CD4-positive, alpha-beta T cell (primary cell): ENCODE data around the gene PIEZO1. TPM values are rescaled to one million over a fixed set of nuclear protein-coding genes. Genes with fewer than 3 reads are reported as not detected.
"Not testable (repeated sequence)": the region's sequence is repeated elsewhere in the genome, so short reads cannot be mapped to it uniquely, and the experiment has no call there.

ENCODE experiments used
- ATAC-seq: fragments of 200-7000 bp; cut with Tn5 transposase; one replicate; pipeline ENCODE4 v1.10.0; 2022; ENCODE audit warnings: mild to moderate bottlenecking; ENCODE audit not compliant: poor library complexity
- CTCF ChIA-PET: fragments of 350-600 bp; sonication (Branson Sonifier 250); formaldehyde crosslinking; loops from one replicate; lab custom pipeline; 2021; ENCODE audit warnings: antibody characterized with exemption, inconsistent platforms; lab: Charles Lee
- POLR2A ChIA-PET: fragments of 350-600 bp; sonication (Branson Sonifier 250); formaldehyde crosslinking; loops from one replicate; lab custom pipeline; 2021; ENCODE audit warnings: antibody characterized with exemption, inconsistent platforms; lab: Charles Lee
- DNase-seq, 14 experiments: peaks; one replicate each; pipeline ENCODE4 v3.0.0-alpha.2; 2013 to 2020; ENCODE audit warnings: mixed read lengths in 2 of 14
- H3K27ac ChIP-seq, 2 donors: one replicate each; pipeline versions ENCODE4 v1.5.1 to v1.7.0; 2013; ENCODE audit warnings: low read length in 2 of 2, low read depth in 1 of 2, mild to moderate bottlenecking in 1 of 2
- H3K27me3 ChIP-seq, 2 experiments: 1 replicate in 1 of 2; 2 replicates in 1 of 2; pipeline versions ENCODE4 v1.6.1 to v1.7.0; 2013; ENCODE audit warnings: low read length in 2 of 2, control low read depth in 1 of 2, mild to moderate bottlenecking in 1 of 2, moderate library complexity in 1 of 2; ENCODE audit not compliant: insufficient read depth in 2 of 2, control insufficient read depth in 1 of 2
- H3K36me3 ChIP-seq: one replicate; pipeline ENCODE4 v1.6.1; 2013; ENCODE audit warnings: low read length, control low read depth; ENCODE audit not compliant: insufficient read depth
- H3K4me1 ChIP-seq: one replicate; pipeline ENCODE4 v1.6.1; 2013; ENCODE audit warnings: low read length, control low read depth; ENCODE audit not compliant: insufficient read depth
- H3K4me3 ChIP-seq: one replicate; pipeline ENCODE4 v1.5.1; 2013; ENCODE audit warnings: mild to moderate bottlenecking, low read length, moderate library complexity
- H3K9me3 ChIP-seq, 2 experiments: 1 replicate in 1 of 2; 2 replicates in 1 of 2; pipeline versions ENCODE4 v1.6.1 to v1.7.0; 2013; ENCODE audit warnings: low read length in 2 of 2, mild to moderate bottlenecking in 2 of 2, control low read depth in 1 of 2, moderate library complexity in 1 of 2; ENCODE audit not compliant: control insufficient read depth in 1 of 2, insufficient read depth in 1 of 2
- H3K27ac Mint-ChIP-seq: one replicate; pipeline ENCODE4 v1.8.0; 2020; ENCODE audit warnings: mixed read lengths
- H3K27me3 Mint-ChIP-seq: one replicate; pipeline ENCODE4 v1.8.0; 2021; ENCODE audit warnings: mixed read lengths
- H3K36me3 Mint-ChIP-seq: one replicate; pipeline ENCODE4 v1.8.0; 2021; ENCODE audit warnings: low read depth, mixed read lengths
- H3K4me1 Mint-ChIP-seq: one replicate; pipeline ENCODE4 v1.8.0; 2021; ENCODE audit warnings: low read depth, mixed read lengths
- H3K4me3 Mint-ChIP-seq: one replicate; pipeline ENCODE4 v1.8.0; 2020; ENCODE audit warnings: mild to moderate bottlenecking, mixed read lengths
- H3K9me3 Mint-ChIP-seq: one replicate; pipeline ENCODE4 v1.8.0; 2020; ENCODE audit warnings: mixed read lengths
- CTCF ChIP-seq: fragments of 200-600 bp; IDR thresholded peaks from one replicate; pipeline ENCODE4 v1.8.0; 2022; ENCODE audit warnings: antibody characterized with exemption, mild to moderate bottlenecking
- intact Hi-C, 2 experiments: fragments of 100-400 bp; cut with DNase I in 1 of 2; cut with micrococcal nuclease in 1 of 2; formaldehyde crosslinking; loops; one replicate each; pipeline versions ENCODE4 v1.15.1 to v1.9.0; 2023 to 2025; cut with DNase I, micrococcal nuclease
- total RNA-seq, 174 experiments: library from RNA in 2 of 174; stranded (reverse) in 2 of 174; gene quantifications; one replicate each; pipeline ENCODE4 v1.2.3 and lab custom pipeline; 2021 to 2026

The PIEZO1 gene
- total RNA-seq, 2 experiments from 2014 or later = 142 to 146 TPM

DNA sequence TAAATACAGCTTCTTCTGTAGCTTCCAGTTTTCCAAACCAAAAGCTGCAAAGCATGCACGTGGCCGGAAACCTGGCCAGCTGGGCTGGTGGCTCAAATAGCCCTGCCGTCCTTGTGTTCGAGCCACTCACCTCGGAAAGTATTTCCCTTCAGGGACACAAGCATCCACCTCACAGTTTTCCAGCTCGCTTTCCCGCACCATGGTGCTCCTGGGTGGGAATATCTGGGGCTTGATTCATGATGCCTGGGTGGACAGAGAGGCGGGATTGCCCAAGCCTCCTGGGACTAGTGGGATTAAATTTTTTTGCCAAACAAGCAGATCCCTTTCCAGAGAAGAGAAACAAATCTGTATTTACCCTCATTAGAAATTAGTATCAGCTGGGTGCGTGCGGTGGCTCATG lies 115.0 kb downstream of the PIEZO1 start:
- ATAC-seq (no peak), DNase-seq (no peak)
- peaks cover 3% of the 10 kb centered on the region for H3K36me3 Mint-ChIP-seq
- Histone ChIP-seq H3K4me3 (no peak overlapping the region), H3K36me3 (peaks cover 3% of the 10 kb centered on the region), H3K9me3 (no peaks in the 10 kb centered on the region), H3K4me1 (no peaks in the 10 kb centered on the region), H3K27ac (no peak overlapping the region), H3K27me3 (no peaks in the 10 kb centered on the region)
- no peak for TF ChIP-seq CTCF
- H3K4me3 Mint-ChIP-seq = no peak overlapping the region
- no peaks in the 10 kb centered on the region for H3K27me3 Mint-ChIP-seq
- intact Hi-C loops = no loop called here
- ChIA-PET CTCF (no interaction called here), POLR2A (no interaction called here)
- no peak overlapping the region for H3K27ac Mint-ChIP-seq
- H3K4me1 Mint-ChIP-seq = peaks cover 3% of the 10 kb centered on the region
- no peaks in the 10 kb centered on the region for H3K9me3 Mint-ChIP-seq

- intact Hi-C loops, H3K27me3 Mint-ChIP-seq, CTCF ChIA-PET, H3K36me3 ChIP-seq, ATAC-seq, H3K4me3 Mint-ChIP-seq, POLR2A ChIA-PET, H3K27ac ChIP-seq, H3K4me1 ChIP-seq, H3K27ac Mint-ChIP-seq, H3K36me3 Mint-ChIP-seq, H3K27me3 ChIP-seq, H3K4me1 Mint-ChIP-seq, H3K9me3 ChIP-seq, H3K9me3 Mint-ChIP-seq, DNase-seq, H3K4me3 ChIP-seq: not testable (repeated sequence)
These were observed 115.5 kb downstream of the PIEZO1 start for GRCh38 chr16:88669493-88669892.

GRCh38 chr16:88667461-88667860 lies 117.6 kb downstream of the PIEZO1 start:
- Mint-ChIP-seq H3K4me3 (no peak overlapping the region), H3K36me3 (peaks cover 6% of the 10 kb centered on the region), H3K27me3 (no peaks in the 10 kb centered on the region), H3K27ac (no peak overlapping the region), H3K9me3 (no peaks in the 10 kb centered on the region), H3K4me1 (peaks cover 11% of the 10 kb centered on the region)
- DNase-seq (no peak), ATAC-seq (no peak)
- intact Hi-C loops = no loop called here
- Histone ChIP-seq H3K4me1 (peaks cover 9% of the 10 kb centered on the region), H3K9me3 (no peaks in the 10 kb centered on the region), H3K27ac (no peak overlapping the region), H3K4me3 (no peak overlapping the region), H3K27me3 (no peaks in the 10 kb centered on the region), H3K36me3 (peaks cover 3% of the 10 kb centered on the region)
- POLR2A ChIA-PET = no interaction called here
- no peak for TF ChIP-seq CTCF
- CTCF ChIA-PET = no interaction called here

DNA sequence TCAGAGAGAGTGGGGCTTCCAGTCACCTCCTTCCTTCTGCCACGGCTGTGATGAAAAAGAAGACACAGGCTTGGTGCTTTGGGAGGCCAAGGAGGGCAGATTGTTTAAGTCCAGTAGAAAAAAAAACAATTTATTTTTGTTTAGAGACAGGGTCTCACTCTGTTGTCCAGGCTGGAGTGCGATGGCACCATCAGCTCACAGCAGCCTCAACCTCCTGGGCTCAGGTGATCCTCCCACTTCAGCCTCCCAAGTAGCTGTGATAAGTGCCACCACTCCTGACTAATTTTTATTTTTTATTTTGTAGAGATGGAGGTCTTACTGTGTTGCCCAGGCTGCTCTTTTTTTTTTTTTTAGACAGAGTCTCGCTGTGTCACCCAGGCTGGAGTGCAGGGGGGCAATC lies 119.5 kb downstream of the PIEZO1 start:
- ChIA-PET POLR2A (interaction anchor here (1.1 kb wide), 1 partner anchor 96 kb away, joined by 3 read pairs; no protein-coding TSS in a partner anchor), CTCF (no interaction called here)
- H3K27me3 ChIP-seq = no peaks in the 10 kb centered on the region
- no peak for TF ChIP-seq CTCF
- no peaks in the 10 kb centered on the region for H3K9me3 ChIP-seq
- H3K36me3 Mint-ChIP-seq = peaks cover 6% of the 10 kb centered on the region
- H3K4me3 Mint-ChIP-seq = no peak overlapping the region
- H3K9me3 Mint-ChIP-seq = no peaks in the 10 kb centered on the region
- intact Hi-C loops = loop anchor here in 1 of 2 experiments (2.0 kb wide), 1 partner anchor 19 kb away; no protein-coding TSS in a partner anchor
- no peak overlapping the region for H3K4me3 ChIP-seq
- peaks cover 17% of the 10 kb centered on the region for H3K4me1 Mint-ChIP-seq
- H3K4me1 ChIP-seq = peaks cover 19% of the 10 kb centered on the region
- no peak overlapping the region for H3K27ac ChIP-seq
- no peaks in the 10 kb centered on the region for H3K27me3 Mint-ChIP-seq
- ATAC-seq = no peak
- DNase-seq = no peak
- peak overlapping the region; percentile 61 for H3K27ac Mint-ChIP-seq
- H3K36me3 ChIP-seq = no peaks in the 10 kb centered on the region
